IMR-90 (cell line): ENCODE measurements around the gene MADCAM1.
A peak's percentile ranks its signal among the peaks of the same experiment; 100 is the strongest.

Experiments used
- CEBPB ChIP-seq: IDR thresholded peaks from 2 replicates; pipeline ENCODE4 v1.6.1; 2012; ENCODE audit warnings: low read depth, low read length, improper control_type of control experiment
- CHD1 ChIP-seq: IDR thresholded peaks from 2 replicates; pipeline ENCODE4 v1.6.1; 2012; ENCODE audit warnings: low read depth, low read length, improper control_type of control experiment
- RFX5 ChIP-seq: IDR thresholded peaks from 2 replicates; pipeline ENCODE4 v1.8.0; 2012; ENCODE audit warnings: low read depth, mild to moderate bottlenecking, low read length, moderate library complexity
- TF ChIP-seq, protein P1 (sequence below): conservative IDR thresholded peaks from 2 replicates; pipeline ENCODE4 v1.5.1; 2012; ENCODE audit warnings: mild to moderate bottlenecking, low read depth, low read length, improper control_type of control experiment

- TF ChIP-seq, protein P1, sequence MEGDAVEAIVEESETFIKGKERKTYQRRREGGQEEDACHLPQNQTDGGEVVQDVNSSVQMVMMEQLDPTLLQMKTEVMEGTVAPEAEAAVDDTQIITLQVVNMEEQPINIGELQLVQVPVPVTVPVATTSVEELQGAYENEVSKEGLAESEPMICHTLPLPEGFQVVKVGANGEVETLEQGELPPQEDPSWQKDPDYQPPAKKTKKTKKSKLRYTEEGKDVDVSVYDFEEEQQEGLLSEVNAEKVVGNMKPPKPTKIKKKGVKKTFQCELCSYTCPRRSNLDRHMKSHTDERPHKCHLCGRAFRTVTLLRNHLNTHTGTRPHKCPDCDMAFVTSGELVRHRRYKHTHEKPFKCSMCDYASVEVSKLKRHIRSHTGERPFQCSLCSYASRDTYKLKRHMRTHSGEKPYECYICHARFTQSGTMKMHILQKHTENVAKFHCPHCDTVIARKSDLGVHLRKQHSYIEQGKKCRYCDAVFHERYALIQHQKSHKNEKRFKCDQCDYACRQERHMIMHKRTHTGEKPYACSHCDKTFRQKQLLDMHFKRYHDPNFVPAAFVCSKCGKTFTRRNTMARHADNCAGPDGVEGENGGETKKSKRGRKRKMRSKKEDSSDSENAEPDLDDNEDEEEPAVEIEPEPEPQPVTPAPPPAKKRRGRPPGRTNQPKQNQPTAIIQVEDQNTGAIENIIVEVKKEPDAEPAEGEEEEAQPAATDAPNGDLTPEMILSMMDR: peak; percentile 54
- no peak for TF ChIP-seq CEBPB
- TF ChIP-seq RFX5: no peak
- no peak for TF ChIP-seq CHD1
Observed at GRCh38 chr19:495402-496111, 729 bp upstream of the MADCAM1 start.
